MG63 (cell line): Measurements from ENCODE around the gene IFNG-AS1. TPM values are rescaled to one million over a fixed set of nuclear protein-coding genes. Genes with fewer than 3 reads are reported as not detected.
A peak's percentile ranks its signal among the peaks of the same experiment; 100 is the strongest.

ENCODE experiments used
- DNase-seq: peaks from one replicate; pipeline ENCODE4 v3.0.0-alpha.2; 2020
- H3K27me3 ChIP-seq: fragments of 250-450 bp; sonication (Bioruptor Pico); 2 replicates; pipeline ENCODE4 v1.5.1; 2020; ENCODE audit warnings: mild to moderate bottlenecking, moderate library complexity
- H3K36me3 ChIP-seq: fragments of 250-450 bp; sonication (Bioruptor Pico); 2 replicates; pipeline ENCODE4 v1.5.1; 2020; ENCODE audit warnings: mild to moderate bottlenecking, moderate library complexity
- H3K4me3 ChIP-seq: fragments of 250-450 bp; sonication (Bioruptor Pico); 2 replicates; pipeline ENCODE4 v1.5.1; 2020; ENCODE audit warnings: mild to moderate bottlenecking, moderate library complexity
- H3K9me3 ChIP-seq: fragments of 250-450 bp; sonication (Bioruptor Pico); 2 replicates; pipeline ENCODE4 v1.5.1; 2020; ENCODE audit warnings: mild to moderate bottlenecking, moderate library complexity
- total RNA-seq: library from RNA; depleted of rRNA; stranded (reverse); fragments of >200 nt; shearing (Covaris generic); gene quantifications from 2 replicates; pipeline ENCODE4 v1.2.3, GENCODE V29; 2014; ENCODE audit warnings: low replicate concordance

The IFNG-AS1 gene
- total RNA-seq, 1 experiment from 2014 or later, result not detected

DNA sequence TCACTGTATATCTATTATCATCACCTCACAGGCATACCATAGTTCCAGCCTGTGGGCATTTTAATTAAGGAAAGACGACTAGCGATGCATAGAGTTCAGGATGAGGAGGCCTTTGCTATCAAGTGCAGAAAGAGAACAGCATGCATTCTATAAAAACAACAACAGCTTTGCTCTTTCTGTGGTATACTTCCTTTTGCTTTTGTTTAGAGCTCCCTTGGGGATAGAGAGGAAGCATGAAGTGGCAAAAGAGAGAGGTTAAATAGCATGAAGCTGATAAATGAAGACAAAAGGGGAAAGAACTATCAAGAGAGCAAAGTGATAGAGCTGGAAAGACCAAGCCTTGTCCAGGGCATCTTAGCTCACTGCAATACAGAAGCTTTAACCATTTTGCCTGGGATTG is 23.5 kb downstream of the IFNG-AS1 start:
- no peak for DNase-seq
- Histone ChIP-seq H3K4me3 (no peak overlapping the region), H3K27me3 (no peaks in the 10 kb centered on the region), H3K9me3 (no peaks in the 10 kb centered on the region), H3K36me3 (no peaks in the 10 kb centered on the region)

GRCh38 chr12:68013181-68013580 is 23.9 kb downstream of the IFNG-AS1 start:
- no peaks in the 10 kb centered on the region for H3K36me3 ChIP-seq
- DNase-seq, result no peak
- H3K9me3 ChIP-seq, result no peaks in the 10 kb centered on the region
- no peak overlapping the region for H3K4me3 ChIP-seq
- H3K27me3 ChIP-seq, result no peaks in the 10 kb centered on the region

- Histone ChIP-seq H3K27me3 (no peaks in the 10 kb centered on the region), H3K9me3 (no peaks in the 10 kb centered on the region), H3K36me3 (no peaks in the 10 kb centered on the region), H3K4me3 (no peak overlapping the region)
- DNase-seq, result no peak
Measured at GRCh38 chr12:68016136-68016535, 26.9 kb downstream of the IFNG-AS1 start.

GRCh38 chr12:68018315-68018714 is 29.1 kb downstream of the IFNG-AS1 start:
- Histone ChIP-seq H3K36me3 (no peaks in the 10 kb centered on the region), H3K27me3 (no peaks in the 10 kb centered on the region), H3K9me3 (no peaks in the 10 kb centered on the region), H3K4me3 (no peak overlapping the region)
- no peak for DNase-seq

- no peak overlapping the region for H3K4me3 ChIP-seq
- no peaks in the 10 kb centered on the region for H3K27me3 ChIP-seq
- no peaks in the 10 kb centered on the region for H3K9me3 ChIP-seq
- no peaks in the 10 kb centered on the region for H3K36me3 ChIP-seq
- no peak for DNase-seq
Measured at GRCh38 chr12:68020049-68020448, 30.8 kb downstream of the IFNG-AS1 start.

DNA sequence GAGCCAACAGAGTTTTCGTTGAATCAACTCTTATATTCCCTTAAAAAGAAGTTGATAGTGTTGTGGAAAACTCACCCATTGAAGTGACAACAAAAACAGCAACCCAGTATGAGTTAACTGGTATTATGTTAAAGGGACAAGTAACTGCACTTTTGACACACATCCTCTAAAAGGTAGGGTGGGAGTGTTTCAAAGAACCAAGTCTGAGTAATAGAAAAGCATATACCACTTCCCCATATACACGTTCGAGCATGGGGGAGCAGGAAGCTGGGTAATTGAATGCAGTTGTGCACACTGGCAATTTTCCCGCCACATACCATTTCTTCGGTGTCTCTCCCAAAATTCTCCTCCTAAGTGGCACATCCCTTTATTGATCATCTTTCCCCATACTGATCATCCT is 31.5 kb downstream of the IFNG-AS1 start:
- Histone ChIP-seq H3K36me3 (no peaks in the 10 kb centered on the region), H3K9me3 (no peaks in the 10 kb centered on the region), H3K27me3 (no peaks in the 10 kb centered on the region), H3K4me3 (no peak overlapping the region)
- no peak for DNase-seq

DNA sequence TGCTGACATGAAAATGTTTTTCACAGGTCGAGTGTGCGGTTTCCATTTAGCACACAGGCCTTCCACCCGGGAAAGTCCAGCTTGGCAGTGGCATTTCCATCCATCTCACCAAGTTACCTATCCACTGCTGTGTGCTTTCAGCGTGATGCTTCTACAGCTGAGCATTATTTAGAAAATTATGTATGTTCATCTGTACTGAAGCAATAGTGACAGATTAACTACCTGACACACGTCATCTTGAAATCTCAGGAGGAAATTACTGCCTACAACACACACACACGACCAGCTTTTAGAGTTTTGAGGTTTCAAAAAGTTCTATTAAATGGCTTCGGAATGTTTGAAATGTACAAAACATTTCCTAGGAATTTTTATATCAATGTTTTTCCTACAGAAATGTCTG is 39.4 kb downstream of the IFNG-AS1 start:
- no peak for DNase-seq
- Histone ChIP-seq H3K27me3 (no peaks in the 10 kb centered on the region), H3K4me3 (no peak overlapping the region), H3K9me3 (no peaks in the 10 kb centered on the region), H3K36me3 (no peaks in the 10 kb centered on the region)

DNA sequence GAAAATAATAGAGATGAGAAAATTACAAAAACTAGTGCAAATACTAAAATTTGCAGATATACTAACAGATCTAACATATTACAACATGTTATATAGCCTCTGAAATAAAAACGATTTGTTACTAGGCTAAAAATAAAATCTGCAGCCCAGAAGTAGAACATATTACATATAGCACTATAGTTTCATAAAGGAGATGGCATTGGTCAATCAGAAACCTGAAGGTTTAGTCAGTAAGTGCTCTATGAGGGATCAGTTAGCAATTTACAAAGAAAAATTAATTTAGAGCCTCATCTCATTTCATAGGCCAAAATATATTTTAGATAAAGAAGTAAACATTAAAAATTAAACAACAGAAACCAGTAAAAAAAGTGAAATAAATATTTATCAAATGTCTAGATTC is 41.0 kb downstream of the IFNG-AS1 start:
- DNase-seq, result no peak
- no peaks in the 10 kb centered on the region for H3K9me3 ChIP-seq
- H3K27me3 ChIP-seq, result no peaks in the 10 kb centered on the region
- no peak overlapping the region for H3K4me3 ChIP-seq
- no peaks in the 10 kb centered on the region for H3K36me3 ChIP-seq

DNA sequence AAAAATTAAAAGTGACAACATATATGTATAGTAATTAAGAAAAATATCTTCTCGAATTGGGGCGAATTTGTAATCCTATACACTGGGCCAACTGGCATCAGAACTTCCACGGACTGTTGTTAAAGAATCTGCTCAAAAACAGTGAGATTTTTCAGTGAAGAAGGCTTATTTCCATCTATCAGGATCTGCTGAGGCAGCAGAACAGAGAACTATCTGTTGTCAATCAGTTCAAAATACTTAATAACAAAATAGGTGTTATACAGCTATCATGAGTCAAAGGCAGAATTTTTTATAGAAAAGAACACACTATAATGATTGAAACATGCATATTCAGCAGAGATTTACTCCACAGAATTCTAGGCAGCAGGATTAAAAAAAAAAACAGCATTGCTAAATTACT is 41.9 kb downstream of the IFNG-AS1 start:
- DNase-seq, result no peak
- no peaks in the 10 kb centered on the region for H3K9me3 ChIP-seq

DNA sequence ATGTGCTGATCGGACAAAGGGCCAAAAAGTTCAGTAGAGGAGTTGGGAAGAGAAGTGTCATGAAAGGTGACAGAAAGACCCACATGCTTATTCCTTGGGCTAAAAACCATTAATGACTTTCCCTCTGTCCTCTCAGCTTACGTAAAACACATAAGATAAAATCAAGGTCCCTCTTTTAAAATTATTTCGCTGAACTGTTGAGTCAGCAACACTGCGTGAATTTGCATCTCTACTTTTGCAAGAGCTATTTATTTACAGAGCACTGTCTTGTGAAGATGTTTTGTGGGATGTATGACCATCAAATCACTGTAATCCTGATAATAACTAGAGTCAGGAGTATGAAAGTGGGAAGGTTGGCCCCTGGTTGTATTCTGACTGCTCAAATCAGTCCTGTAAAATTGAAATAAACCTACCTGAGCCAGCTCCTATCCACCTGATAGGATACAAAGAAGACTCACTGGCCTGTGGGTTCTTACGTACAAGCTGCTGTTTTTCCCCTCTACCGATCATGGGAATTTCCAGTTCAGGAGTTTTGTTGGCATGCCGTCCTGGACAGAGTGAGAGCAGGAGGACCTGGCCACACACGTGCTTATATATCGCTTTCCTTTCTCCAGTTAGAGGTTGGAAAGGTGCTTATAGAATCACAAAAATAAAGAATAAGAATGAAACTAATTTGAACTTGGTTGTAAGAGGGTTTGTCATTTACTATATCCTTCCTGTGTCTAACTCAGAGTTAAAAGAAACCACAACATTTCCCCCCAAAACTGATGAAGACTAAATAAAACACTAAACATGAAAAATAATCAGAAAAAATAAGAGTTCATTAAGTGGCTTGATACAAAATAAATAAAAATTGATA is 42.9 kb downstream of the IFNG-AS1 start:
- no peaks in the 10 kb centered on the region for H3K27me3 ChIP-seq

More for the DNA sequence above, 41.9 kb downstream of the IFNG-AS1 start:
- H3K36me3 ChIP-seq, result no peaks in the 10 kb centered on the region
- no peak overlapping the region for H3K4me3 ChIP-seq
- H3K27me3 ChIP-seq, result no peaks in the 10 kb centered on the region

GRCh38 chr12:68034567-68034966 is 45.3 kb downstream of the IFNG-AS1 start:
- no peaks in the 10 kb centered on the region for H3K27me3 ChIP-seq
- DNase-seq, result no peak
- H3K4me3 ChIP-seq, result no peak overlapping the region
- H3K36me3 ChIP-seq, result no peaks in the 10 kb centered on the region
- no peaks in the 10 kb centered on the region for H3K9me3 ChIP-seq

More for the DNA sequence above, 42.9 kb downstream of the IFNG-AS1 start:
- no peak for DNase-seq
- Histone ChIP-seq H3K4me3 (no peak overlapping the region), H3K36me3 (no peaks in the 10 kb centered on the region), H3K9me3 (no peaks in the 10 kb centered on the region)

DNA sequence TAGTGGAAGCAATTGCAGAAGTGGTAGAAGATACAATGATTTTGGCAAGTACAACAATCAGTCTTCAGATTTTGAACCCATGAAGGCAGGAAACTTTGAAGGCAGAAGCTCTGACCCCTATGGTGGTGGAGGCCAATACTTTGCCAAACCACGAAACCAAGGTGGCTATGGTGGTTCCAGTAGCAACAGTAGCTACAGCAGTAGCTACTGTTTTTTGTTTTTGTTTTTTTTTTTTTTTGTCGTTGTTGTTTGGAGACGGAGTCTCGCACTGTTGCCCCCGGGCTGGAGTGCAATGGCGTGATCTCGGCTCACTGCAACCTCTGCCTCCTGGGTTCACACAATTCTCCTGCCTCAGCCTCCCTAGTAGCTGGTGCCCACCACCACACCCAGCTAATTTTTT is 47.4 kb downstream of the IFNG-AS1 start:
- H3K27me3 ChIP-seq, result no peaks in the 10 kb centered on the region
- H3K4me3 ChIP-seq, result no peak overlapping the region
- no peak for DNase-seq
- H3K36me3 ChIP-seq, result no peaks in the 10 kb centered on the region
- no peaks in the 10 kb centered on the region for H3K9me3 ChIP-seq

GRCh38 chr12:68037616-68038255 is 48.5 kb downstream of the IFNG-AS1 start:
- Histone ChIP-seq H3K9me3 (no peaks in the 10 kb centered on the region), H3K27me3 (no peaks in the 10 kb centered on the region), H3K4me3 (no peak overlapping the region), H3K36me3 (no peaks in the 10 kb centered on the region)
- DNase-seq, result no peak

- Histone ChIP-seq H3K4me3 (no peak overlapping the region), H3K9me3 (no peaks in the 10 kb centered on the region), H3K36me3 (no peaks in the 10 kb centered on the region), H3K27me3 (no peaks in the 10 kb centered on the region)
- no peak for DNase-seq
Measured at GRCh38 chr12:68038650-68039049, 49.4 kb downstream of the IFNG-AS1 start.

GRCh38 chr12:68040450-68041075 is 51.3 kb downstream of the IFNG-AS1 start:
- no peak overlapping the region for H3K4me3 ChIP-seq
- no peaks in the 10 kb centered on the region for H3K36me3 ChIP-seq
- H3K9me3 ChIP-seq, result no peaks in the 10 kb centered on the region
- DNase-seq, result peak; percentile 39
- H3K27me3 ChIP-seq, result no peaks in the 10 kb centered on the region

DNA sequence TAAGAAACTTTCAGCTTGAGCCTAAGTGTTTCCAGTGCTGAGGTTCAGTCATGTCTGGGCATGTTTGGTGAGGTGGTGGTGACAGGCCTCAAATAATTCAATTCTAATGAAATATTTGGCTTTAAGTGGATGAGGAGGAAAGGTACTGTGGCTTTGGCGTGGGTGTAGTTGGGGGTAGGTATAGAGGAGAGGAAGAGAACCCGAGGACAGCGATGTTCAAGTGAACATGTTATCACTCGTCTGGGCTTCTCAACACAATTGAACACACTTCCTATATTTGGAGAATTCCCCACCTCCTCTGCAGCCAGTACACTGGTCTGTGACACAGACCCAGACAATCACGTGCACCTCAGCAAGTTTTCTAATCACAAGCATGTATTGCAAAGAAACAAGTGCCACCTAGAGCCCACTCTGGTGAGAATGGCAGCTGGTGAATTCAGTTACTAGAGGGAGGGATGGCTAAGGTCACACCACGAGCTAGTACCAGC is 53.0 kb downstream of the IFNG-AS1 start:
- H3K36me3 ChIP-seq, result no peaks in the 10 kb centered on the region
- DNase-seq, result no peak
- no peak overlapping the region for H3K4me3 ChIP-seq
- no peaks in the 10 kb centered on the region for H3K27me3 ChIP-seq
- no peaks in the 10 kb centered on the region for H3K9me3 ChIP-seq

DNA sequence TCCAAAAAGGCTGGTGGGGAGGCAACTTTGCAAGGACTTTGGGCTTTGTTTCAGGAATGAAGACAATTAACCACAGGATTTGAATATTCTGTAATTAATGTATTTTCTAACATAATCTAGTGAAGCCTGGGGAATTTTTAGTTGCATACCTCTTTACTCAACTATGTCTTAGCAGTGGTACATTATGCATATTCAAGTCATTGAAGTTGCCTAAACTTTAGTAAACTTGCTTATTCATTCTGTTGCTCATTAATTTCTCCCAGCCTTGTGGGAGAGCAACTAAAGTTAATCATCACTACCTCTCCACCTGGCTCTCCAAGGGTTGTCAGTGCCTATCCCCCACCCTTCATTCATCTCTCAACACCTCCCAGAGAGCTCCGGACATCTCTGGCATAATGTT is 54.2 kb downstream of the IFNG-AS1 start:
- DNase-seq, result no peak
- H3K36me3 ChIP-seq, result no peaks in the 10 kb centered on the region
- no peaks in the 10 kb centered on the region for H3K9me3 ChIP-seq

More for the DNA sequence above, 54.2 kb downstream of the IFNG-AS1 start:
- Histone ChIP-seq H3K4me3 (no peak overlapping the region), H3K27me3 (no peaks in the 10 kb centered on the region)
